Lung (tissue), 12 donors: ENCODE results near the gene COPRS. TPM values are rescaled to one million over a fixed set of nuclear protein-coding genes. Genes with fewer than 3 reads are reported as not detected.

Source experiments
- ATAC-seq: fragments of 200-7000 bp; cut with Tn5 transposase; one replicate; pipeline ENCODE4 v1.9.1; 2020; ENCODE audit warnings: moderate number of reproducible peaks; ENCODE audit not compliant: insufficient read depth, low FRiP score
- DNase-seq, 3 donors: peaks; one replicate each; pipeline ENCODE4 v3.0.0-alpha.2; 2013 to 2017
- H3K27ac ChIP-seq, 2 donors: one replicate each; pipeline ENCODE4 v1.5.1; 2013; ENCODE audit warnings: mild to moderate bottlenecking in 2 of 2, moderate library complexity in 2 of 2, control low read depth in 1 of 2, inconsistent platforms in 1 of 2, low read depth in 1 of 2, low read length in 1 of 2
- H3K27me3 ChIP-seq, 3 donors: one replicate each; pipeline ENCODE4 v1.5.1; 2013; ENCODE audit warnings: low read length in 2 of 3; ENCODE audit not compliant: control insufficient read depth in 3 of 3, insufficient read depth in 3 of 3
- H3K36me3 ChIP-seq, 4 donors: one replicate each; pipeline ENCODE4 v1.5.1; 2013; ENCODE audit warnings: low read length in 4 of 4, mild to moderate bottlenecking in 1 of 4, moderate library complexity in 1 of 4; ENCODE audit not compliant: control insufficient read depth in 4 of 4, insufficient read depth in 4 of 4
- H3K4me1 ChIP-seq, 5 donors: one replicate each; pipeline ENCODE4 v1.5.1; 2013; ENCODE audit warnings: low read length in 5 of 5, mild to moderate bottlenecking in 2 of 5, moderate library complexity in 1 of 5; ENCODE audit not compliant: control insufficient read depth in 5 of 5, insufficient read depth in 5 of 5
- H3K4me3 ChIP-seq: one replicate; pipeline ENCODE4 v1.5.1; 2013; ENCODE audit warnings: mild to moderate bottlenecking, control low read depth, moderate library complexity
- H3K9ac ChIP-seq, 2 donors: one replicate each; pipeline ENCODE4 v1.5.1; 2013; ENCODE audit warnings: low read length in 2 of 2, control low read depth in 1 of 2; ENCODE audit not compliant: insufficient read depth in 1 of 2
- H3K9me3 ChIP-seq, 4 donors: one replicate each; pipeline ENCODE4 v1.5.1; 2013; ENCODE audit warnings: low read length in 3 of 4, mild to moderate bottlenecking in 1 of 4, moderate library complexity in 1 of 4; ENCODE audit not compliant: control insufficient read depth in 4 of 4, insufficient read depth in 3 of 4
- CTCF ChIP-seq: IDR thresholded peaks from 2 replicates; pipeline ENCODE4 v1.5.1; 2012; ENCODE audit warnings: mild to moderate bottlenecking; ENCODE audit errors: control extremely low read depth, extremely low read depth
- WGBS, 2 donors: extraction: QIAGEN DNeasy Blood & Tissue Kit; methylation state at CpG; one replicate each; pipeline ENCODE4 v1.1.7; 2013; 5-methylcytosine and 5-hydroxymethylcytosine counted together
- polyA plus RNA-seq, 2 donors: library from polyadenylated mRNA; stranded (reverse); fragments of 200-250 nt; gene quantifications; one replicate each; pipeline ENCODE4 v1.2.1, GENCODE V29; 2013
- total RNA-seq, 2 donors: library from RNA; depleted of rRNA in 1 of 2; stranded (reverse); fragments of >200 nt in 1 of 2; gene quantifications; one replicate each; pipeline ENCODE4 v1.2.1, GENCODE V29; 2014 to 2021
- donor health status: control.
- donor health status: control.
- donor health status: Bipolar disorder and iron deficiency.
- donor health status: healthy.
- donor health status: DM: yes; HTN: yes; CAD: no.

COPRS gene
- total and polyA plus RNA-seq, 4 donors, result 21.0 to 64.7 (median 38.4) TPM

DNA sequence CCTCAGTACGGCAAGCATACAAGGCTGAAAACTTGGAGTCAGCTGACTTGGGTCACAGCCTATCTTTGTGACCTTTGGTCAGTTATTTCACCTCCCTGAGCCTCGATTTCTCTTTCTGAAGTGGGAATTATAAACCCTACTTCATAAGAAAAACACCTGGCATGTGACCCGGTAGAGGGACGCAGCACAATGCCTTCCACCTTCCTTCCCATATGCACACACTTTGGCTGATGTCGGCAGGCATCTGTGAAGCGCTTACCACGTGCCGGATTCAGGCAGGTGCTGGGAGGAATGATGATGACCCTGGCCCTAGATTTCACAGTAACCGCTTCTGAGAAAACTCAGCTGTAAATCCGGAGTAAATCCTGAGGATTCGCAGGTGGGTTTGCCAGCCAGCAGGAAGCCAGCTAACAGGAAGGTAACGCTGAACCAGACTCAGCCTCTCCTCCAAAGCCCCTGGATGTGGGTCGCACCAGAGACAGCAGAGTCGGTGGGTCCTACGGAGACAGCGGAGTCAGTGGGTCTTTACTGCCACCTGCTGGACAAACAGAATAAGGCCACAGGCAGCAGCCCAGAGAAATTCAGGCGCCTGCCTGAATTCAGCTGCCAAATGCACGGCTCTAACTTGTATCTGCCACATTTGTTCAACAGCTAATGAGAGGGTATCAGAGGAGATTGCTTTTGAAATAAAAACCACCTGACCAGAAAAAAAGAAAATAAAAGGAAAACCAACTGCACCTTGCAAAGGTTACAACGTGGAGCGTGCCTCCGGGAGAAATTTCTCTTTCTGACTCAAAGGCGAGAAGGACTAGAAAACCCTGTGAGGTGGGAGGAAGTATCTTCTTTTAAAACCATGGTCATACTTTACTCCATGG lies 16.6 kb downstream of the COPRS start:
- peaks cover 0 to 13% (median 9%) of the 10 kb centered on the region in 5 donors for H3K4me1 ChIP-seq
- H3K9ac ChIP-seq, result peak overlapping the region in 1 of 2 donors; percentile 15
- H3K27me3 ChIP-seq, result peaks cover 0 to 6% (median 0%) of the 10 kb centered on the region in 3 donors
- DNase-seq (peak; percentile 87 to 92 (median 89)), ATAC-seq (peak; percentile 85)
- no peak overlapping the region for H3K4me3 ChIP-seq
- no peaks in the 10 kb centered on the region for H3K9me3 ChIP-seq
- WGBS, 2 donors, result 18 to 25% methylated on average over 22 of the region's 22 CpGs
- TF ChIP-seq CTCF, result peak; percentile 94
- H3K36me3 ChIP-seq, result no peaks in the 10 kb centered on the region
- H3K27ac ChIP-seq, result peak overlapping the region in 1 of 2 donors; percentile 42

DNA sequence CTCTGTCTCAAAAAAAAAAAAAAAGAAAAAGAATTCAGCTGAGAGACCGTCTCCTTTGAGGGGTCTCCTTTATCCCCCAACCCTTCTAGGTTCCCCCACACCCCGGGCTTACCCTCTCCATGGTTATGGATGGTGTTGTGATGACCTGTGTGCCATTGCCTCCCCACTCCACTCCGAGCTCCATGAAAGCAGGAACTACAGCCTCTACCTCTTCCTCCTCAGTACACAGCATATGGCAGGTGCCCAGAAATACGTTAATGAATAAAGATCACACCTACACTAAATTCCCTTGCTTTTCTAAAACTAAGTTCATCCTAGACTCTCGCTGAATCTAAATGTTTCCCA lies 17.2 kb downstream of the COPRS start:
- Histone ChIP-seq H3K4me3 (no peak overlapping the region), H3K27ac (no peak overlapping the region), H3K9ac (no peak overlapping the region), H3K27me3 (peaks cover 0 to 6% (median 0%) of the 10 kb centered on the region in 3 donors), H3K4me1 (peaks cover 0 to 13% (median 9%) of the 10 kb centered on the region in 5 donors), H3K9me3 (no peaks in the 10 kb centered on the region), H3K36me3 (no peaks in the 10 kb centered on the region)
- 67 to 68% methylated on average over 5 of the region's 5 CpGs for WGBS, 2 donors
- ATAC-seq (no peak), DNase-seq (no peak)
- no peak for TF ChIP-seq CTCF

- WGBS, 2 donors, result 90 to 94% methylated on average over 5 of the region's 5 CpGs
- no peak overlapping the region for H3K4me3 ChIP-seq
- H3K9ac ChIP-seq, result no peak overlapping the region
These were observed 20.3 kb downstream of the COPRS start for GRCh38 chr17:31838636-31839225.

More at GRCh38 chr17:31838636-31839225, 20.3 kb downstream of the COPRS start:
- H3K27me3 ChIP-seq, result peaks cover 0 to 6% (median 0%) of the 10 kb centered on the region in 3 donors
- H3K9me3 ChIP-seq, result no peaks in the 10 kb centered on the region
- ATAC-seq (no peak), DNase-seq (no peak)
- H3K27ac ChIP-seq, result no peak overlapping the region
- peaks cover 0 to 13% (median 9%) of the 10 kb centered on the region in 5 donors for H3K4me1 ChIP-seq
- H3K36me3 ChIP-seq, result no peaks in the 10 kb centered on the region
- TF ChIP-seq CTCF, result no peak
